ENCODE data around the gene KRTAP10-3.

The KRTAP10-3 gene

DNA sequence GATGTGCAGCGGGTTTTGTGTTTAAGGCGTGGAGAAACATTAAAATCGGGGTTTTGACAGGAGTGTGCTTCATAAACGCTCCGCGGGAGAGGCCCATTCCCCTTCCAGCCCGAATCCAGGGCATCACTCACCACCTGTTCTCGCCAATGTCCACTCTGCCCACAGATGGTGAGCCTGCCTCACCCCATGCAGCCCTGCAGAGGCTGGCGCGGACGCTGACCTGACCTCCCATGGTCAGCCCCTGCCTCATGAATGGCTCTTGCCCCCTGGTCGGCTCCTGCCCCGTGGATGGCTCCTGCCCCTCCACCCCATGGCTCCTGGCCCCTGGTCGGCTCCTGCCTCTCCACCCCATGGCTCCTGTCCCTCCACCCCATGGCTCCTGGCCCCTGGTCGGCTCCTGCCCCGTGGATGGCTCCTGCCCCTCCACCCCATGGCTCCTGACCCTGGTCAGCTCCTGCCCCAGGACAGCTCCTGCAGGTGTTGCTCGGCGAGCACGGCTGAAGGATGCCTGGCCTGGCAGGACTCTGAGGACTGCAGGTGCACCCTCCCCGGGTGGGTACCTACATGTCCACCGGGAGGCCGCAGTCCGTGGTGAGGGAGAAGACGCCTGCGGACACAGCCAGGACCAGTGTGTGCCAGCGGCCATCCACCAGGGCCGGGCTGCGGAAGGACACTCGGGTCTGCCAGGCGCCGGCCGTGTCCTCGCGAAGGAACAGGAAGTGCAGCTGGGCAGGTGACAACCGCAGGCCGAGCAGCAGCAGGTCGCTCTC is 25.3 kb downstream of the KRTAP10-3 start:
- H3K4me3 ChIP-seq (ENCODE audit: low read depth, low read length): no peak overlapping the region
- no peak for DNase-seq (ENCODE audit: low read depth)
- TF ChIP-seq CTCF (IDR thresholded peaks at IDR 0.05; ENCODE audit: low read depth, low read length, missing control alignments): no peak

- no peak for TF ChIP-seq CTCF (IDR thresholded peaks at IDR 0.05; ENCODE audit: low read depth, low read length, missing control alignments)
- H3K4me3 ChIP-seq (ENCODE audit: low read depth, low read length): no peak overlapping the region
- DNase-seq (ENCODE audit: low read depth): no peak
Observed at GRCh38 chr21:44532712-44533111, 25.9 kb downstream of the KRTAP10-3 start.

- no peak for TF ChIP-seq CTCF (IDR thresholded peaks at IDR 0.05; ENCODE audit: low read depth, low read length, missing control alignments)
- no peak for DNase-seq (ENCODE audit: low read depth)
- H3K4me3 ChIP-seq (ENCODE audit: low read depth, low read length): no peak overlapping the region
Observed at GRCh38 chr21:44531606-44532564, 26.7 kb downstream of the KRTAP10-3 start.

DNA sequence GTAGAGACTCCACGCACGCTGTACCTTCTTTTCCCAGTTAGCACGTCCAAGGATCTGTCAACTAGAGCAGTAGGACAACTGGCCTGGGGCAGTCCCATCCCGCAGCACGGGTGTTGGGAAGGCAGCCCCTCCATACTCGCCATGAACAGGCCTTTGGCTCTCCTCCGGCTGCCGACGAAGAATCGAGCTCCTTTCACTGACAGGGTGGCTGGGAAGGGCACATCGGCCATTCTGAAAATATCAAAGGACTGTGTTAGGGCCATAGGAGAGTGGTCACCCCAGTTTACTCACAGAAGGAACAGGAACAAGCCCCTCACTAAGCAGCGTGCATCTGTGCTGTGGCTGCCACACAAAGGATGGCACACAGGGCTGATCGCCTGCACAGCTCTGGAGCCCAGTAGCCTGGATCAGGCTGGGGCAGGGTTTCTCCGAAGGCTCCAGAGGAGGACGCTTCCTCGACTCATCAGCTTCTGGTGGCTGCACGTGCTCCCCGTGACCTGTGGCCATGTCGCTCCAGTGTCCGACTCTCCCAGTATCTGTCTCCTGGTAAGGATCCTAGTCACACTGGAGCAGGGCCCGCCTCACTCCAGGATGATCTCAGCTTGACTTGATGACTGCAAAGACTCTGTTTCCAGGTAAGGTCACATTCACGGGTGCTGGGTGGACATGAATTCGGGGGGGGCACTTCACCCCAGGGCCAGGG is 27.5 kb downstream of the KRTAP10-3 start:
- no peak for TF ChIP-seq CTCF (IDR thresholded peaks at IDR 0.05; ENCODE audit: low read depth, low read length, missing control alignments)

DNA sequence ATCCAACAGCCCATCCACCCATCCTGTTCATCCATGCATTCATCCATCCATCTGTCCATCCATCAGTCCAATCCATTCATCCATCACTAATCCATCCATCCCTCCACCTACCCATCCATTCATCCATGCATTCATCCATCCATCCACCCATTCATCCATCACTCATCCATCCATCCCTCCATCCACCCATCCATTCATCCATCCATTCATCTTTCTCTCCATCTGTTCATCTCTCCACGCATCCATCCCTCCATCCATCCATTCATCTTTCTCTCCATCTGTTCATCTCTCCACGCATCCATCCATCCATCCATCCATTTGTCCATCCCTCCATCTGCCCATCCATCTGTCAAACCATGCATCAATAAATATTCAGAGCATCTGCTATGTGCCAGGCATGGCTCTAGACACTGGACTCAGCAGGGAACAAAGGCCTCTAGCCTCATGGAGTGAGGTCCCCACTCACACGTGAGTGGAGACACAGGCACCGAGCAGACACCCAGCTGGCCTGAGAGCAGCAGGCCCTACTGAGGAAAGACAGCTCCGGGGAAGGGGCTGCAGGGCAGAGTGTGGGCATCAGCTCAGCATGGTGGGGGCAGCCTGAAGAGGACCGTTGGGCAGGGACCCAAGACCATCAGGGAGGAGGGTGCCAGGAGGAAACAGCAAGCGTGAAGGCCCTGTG is 28.2 kb downstream of the KRTAP10-3 start:
- no peak for DNase-seq (ENCODE audit: low read depth)

More for the DNA sequence above, 27.5 kb downstream of the KRTAP10-3 start:
- no peak overlapping the region for H3K4me3 ChIP-seq (ENCODE audit: low read depth, low read length)
- no peak for DNase-seq (ENCODE audit: low read depth)

More for the DNA sequence above, 28.2 kb downstream of the KRTAP10-3 start:
- H3K4me3 ChIP-seq (ENCODE audit: low read depth, low read length): no peak overlapping the region
- TF ChIP-seq CTCF (IDR thresholded peaks at IDR 0.05; ENCODE audit: low read depth, low read length, missing control alignments): no peak

All from GM12864 (cell line).